Renal cortical epithelial cell (primary cell): ENCODE data around the gene DNLZ. TPM values are rescaled to one million over a fixed set of nuclear protein-coding genes. Genes with fewer than 3 reads are reported as not detected.
"Not testable (repeated sequence)": the region's sequence is repeated elsewhere in the genome, so short reads cannot be mapped to it uniquely, and the experiment has no call there.

Experiments used
- DNase-seq: peaks from one replicate; pipeline ENCODE4 v3.0.0-alpha.2; 2011; ENCODE audit warnings: low read depth
- total RNA-seq: library from RNA; depleted of rRNA; stranded (reverse); fragments of >200 nt; gene quantifications from 2 replicates; pipeline ENCODE4 v1.2.3, GENCODE V29; 2014

The DNLZ gene
- total RNA-seq, 1 donor from 2014 or later = 12.5 TPM

DNA sequence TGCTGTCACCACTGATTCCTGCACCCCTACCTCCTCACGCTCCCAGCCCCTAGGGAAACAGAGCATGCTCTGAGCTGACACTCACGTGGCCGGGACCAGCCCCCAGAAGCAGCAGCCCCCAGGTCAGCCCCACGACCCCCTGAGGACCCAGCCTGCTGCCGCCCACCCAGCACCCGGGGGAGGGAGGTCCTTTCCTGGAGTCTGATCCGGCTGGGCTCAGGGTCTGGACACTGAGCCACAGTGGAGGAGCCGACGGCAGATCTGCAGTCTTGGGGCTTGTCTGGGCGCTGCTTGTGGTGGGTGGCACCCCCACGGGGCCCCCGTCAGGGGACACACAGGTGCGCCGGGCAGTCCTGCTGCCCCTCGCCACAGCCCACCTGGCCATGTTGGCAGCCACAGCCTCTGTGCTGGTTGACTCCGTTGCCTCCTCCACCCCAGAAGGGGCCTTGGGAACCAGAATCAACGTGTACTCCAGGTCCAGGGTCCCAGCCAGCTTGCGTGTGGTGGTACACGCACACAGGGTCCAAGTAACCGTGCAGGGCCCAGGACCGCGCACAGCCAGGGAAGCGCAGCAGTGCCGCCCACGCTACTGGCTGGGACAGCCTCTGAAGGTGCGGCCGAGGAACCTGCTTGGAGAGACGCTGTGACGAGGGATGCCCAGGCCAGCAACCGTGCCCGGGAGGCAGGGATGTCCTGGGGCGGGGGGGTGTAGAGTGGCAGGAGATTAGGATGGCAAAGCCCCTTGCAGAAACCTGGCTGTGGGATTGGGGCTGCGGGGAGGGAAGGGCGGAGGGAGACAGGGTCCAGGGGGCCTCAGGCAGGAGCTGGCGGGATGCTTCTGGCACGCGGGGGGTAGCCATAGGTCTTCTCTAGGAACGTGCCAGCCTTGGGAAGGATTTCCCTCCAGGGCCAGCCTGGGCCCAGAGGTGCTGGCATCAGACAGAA is 3.5 kb downstream of the DNLZ start:
- no peak for DNase-seq

DNA sequence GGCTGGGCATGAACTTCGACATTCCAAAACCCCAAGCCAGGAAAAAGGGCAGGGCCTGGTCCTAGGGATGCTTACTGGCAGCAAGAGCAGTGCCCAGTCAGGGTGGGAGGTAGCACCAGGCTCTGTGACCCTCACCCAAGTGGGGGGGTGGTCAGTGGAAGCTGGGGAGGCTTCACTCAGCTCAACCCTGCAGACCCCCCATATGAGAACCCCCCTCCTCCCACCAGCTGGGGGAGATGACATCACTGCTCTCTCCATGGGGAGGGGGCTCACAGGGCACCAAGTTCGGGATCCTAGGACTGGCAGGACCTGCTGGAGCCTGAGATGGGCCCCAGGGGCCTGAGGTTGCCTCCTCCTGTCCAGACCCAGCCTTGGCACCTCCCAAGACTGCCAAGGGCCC is 4.7 kb downstream of the DNLZ start:
- no peak for DNase-seq

- no peak for DNase-seq
Observed at GRCh38 chr9:136358016-136358415, 5.5 kb downstream of the DNLZ start.

DNA sequence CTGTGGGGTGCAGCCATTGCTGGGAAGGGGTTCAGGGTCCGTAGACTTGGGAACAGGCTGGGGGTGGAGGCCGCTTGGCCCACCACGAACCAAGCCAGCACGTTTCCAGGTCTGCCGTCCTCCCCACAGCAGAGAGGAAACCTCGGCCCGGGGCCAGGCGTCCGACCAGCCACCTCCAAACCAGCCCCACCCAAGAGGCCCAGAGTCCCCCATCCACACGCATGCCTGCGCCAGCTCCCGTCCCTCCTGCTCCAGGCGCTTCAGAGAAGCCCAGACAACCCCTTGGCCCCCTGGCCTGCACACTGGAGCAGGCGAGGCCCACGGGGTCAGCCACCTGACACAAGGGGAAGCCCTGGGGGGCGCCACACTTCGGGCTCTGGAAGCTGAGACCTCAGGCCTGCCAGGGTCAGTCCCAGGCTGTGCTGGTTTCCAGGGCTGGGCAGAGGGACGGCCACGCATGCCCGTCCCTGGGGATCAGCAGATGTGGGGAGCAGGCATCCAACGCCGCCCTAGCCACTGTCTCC is 6.3 kb downstream of the DNLZ start:
- DNase-seq = no peak

DNA sequence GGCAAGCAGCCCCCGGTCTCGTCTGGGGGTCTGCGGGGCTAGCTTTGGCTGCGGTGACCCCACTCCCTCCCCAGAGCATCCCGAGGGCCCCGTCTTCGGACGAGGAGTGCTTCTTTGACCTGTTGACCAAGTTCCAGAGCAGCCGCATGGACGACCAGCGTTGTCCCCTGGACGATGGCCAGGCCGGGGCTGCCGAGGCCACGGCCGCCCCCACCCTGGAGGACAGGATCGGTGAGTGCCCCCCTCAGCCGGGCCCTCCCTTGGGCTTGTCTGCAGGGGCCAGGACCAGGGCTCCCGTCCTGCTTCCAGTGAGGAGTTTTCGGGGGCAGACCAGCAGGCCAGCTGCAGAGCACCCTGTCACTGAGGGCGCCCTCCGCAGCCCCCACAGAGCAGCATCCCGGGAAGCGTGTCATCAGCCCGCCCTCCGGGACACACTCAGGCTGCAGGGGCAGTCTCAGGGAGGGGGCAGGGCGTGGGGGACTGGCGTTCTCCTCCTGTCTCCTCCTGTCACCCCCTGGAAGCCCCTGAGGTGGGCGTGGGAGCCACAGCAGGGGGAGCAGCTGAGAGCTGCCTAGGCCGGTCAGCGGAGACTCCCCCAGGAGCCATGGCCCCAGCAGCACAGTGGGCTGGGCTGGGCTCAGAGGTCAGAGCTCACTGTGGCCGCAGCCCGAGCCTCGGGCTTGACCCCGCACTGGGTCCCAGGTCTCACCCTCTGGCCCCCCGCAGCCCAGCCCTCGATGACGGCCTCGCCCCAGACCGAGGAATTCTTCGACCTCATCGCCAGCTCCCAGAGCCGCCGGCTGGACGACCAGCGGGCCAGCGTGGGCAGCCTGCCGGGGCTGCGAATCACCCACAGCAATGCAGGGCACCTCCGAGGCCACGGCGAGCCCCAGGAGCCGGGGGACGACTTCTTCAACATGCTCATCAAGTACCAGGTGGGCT is 7.7 kb downstream of the DNLZ start:
- no peak for DNase-seq

- DNase-seq = peak; percentile 8
Observed at GRCh38 chr9:136354592-136355085, 8.9 kb downstream of the DNLZ start.

GRCh38 chr9:136353757-136354488 is 9.6 kb downstream of the DNLZ start:
- no peak for DNase-seq

- no peak for DNase-seq
Observed at GRCh38 chr9:136353088-136353487, 10.5 kb downstream of the DNLZ start.

DNA sequence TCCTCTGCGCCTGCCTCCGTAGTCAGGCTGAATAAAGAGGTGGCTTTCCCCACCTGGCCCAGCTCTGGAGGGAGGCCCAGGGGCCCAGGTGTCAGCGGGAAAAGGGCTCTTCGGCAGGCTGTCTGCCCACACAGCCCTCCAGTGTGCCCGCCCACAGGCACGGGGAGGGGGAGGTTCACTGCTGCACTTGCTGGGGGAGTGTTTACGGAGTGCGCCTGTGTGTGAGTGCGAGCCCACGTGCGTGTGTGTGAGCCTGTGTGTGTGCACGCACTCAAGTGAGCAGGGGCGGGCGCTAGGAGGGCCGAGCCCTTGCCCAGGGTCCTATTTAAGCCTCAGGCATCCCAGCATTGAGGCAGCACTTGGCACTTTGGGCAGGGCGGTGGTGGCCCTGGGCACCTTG is 10.9 kb downstream of the DNLZ start:
- no peak for DNase-seq

DNA sequence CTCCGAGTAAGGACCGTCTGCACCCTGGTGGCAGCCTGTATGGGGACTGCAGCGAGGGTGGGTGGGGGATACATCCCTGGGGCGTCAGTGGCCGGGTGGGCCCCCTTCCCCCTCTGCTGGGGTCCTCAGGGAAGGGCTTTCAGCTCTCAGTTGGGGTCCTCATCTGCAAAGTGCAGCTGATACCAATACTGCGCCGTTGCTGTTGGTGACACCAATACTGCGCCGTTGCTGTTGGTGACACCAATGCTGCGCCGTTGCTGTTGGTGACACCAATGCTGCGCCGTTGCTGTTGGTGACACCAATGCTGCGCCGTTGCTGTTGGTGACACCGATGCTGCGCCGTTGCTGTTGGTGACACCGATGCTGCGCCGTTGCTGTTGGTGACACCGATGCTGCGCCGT is 11.7 kb downstream of the DNLZ start:
- DNase-seq = not testable (repeated sequence)

DNA sequence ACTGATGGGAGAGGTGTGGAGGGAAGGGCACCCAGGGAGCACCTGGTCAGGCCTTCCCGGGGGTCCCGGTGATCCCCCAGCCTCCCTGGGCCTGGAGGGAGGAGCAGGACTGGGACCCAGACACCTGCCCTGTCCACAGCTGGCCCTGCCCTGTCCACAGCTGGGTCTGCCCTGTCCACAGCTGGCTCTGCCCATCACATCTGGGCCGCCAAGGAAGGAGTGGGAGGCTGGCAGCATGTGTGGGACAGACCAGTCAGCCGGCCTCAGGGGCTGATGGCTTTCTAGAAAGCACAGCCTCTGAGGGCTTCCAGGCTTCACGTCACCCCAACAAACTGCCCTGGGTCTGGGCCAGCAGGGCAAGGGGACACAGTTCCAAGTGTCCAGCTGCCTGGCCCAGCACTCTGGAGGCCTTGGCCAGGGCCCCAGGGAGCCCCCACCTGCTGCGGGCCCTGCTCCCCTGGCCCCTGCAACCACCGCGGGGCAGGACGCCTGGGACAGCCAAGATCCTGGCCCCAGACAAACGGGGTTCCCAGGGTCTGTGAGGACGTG is 12.2 kb downstream of the DNLZ start:
- no peak for DNase-seq

DNA sequence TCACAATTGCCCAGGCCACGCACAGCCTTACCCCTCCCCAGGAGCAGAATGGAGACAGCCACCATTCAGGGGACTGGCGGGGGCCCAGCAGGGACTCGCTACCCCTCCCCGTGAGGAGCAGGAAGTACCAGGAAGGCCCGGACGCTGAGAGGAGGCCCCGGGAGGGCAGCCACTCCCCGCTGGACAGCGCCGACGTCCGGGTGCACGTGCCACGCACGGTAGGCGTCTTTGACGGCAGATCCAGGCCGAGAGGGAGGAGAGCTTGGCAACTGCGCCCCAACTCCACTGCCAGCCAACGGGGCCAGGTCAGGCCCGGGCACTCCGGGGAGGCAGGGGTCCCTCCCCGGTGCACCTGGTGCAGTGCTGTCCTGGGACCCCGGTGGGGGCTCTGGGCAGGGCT is 14.0 kb downstream of the DNLZ start:
- no peak for DNase-seq

DNA sequence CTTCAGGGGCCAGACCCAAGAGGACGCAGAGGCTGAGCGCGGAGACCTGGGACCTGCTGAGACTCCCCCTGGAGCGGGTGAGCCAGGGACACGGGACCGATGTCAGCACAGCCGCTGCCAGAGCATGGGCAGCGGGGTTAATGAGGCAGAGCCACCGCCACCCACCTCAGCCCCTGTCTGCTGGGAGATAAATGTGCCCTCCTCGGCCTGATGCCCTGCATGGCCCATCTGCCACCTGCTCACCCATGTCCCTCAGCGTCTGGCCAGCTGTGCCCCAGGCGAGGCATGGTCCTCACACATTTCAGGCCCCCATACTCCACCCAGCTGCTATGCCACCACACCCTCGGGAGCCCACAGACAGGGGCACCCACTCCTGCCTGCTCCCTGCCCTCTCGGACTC is 14.9 kb downstream of the DNLZ start:
- no peak for DNase-seq

DNA sequence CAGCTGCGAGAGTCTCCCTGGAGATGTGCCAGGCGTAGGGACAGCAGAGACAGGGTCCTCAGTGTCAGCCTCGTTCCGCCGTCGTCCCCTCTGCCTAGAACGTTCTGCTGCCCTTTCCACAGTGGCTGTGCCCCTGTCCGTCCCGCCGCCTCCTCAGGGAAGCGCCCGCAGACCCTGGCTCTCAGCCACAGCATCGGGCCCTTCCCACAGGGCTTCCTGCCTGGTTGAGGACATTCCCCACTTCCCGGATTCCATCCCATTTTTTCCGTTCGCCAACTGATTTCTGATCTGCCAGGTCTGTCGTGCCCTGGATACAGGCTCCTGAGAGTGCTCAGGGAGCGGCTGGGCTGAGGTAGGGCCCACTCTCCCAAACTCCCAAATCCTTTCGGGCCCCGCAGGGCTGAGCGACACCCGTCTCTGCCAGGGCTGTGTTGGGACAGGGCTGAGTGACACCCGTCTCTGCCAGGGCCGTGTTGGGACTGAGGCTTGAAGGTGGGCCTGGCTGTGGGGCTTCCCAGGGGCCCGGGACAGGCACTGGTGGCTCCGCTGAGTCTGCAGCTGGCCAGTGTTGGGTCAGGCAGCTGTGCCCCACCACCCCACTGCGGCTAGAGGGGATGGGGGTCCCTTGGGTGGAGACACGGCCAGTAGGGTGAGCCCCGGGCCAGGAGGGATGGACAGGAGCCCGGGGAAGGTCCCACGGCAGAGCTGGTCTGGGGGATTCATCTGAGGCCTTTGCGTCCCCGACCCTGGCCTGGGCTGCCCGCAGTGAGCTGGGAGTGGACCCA is 15.9 kb downstream of the DNLZ start:
- DNase-seq = no peak

DNA sequence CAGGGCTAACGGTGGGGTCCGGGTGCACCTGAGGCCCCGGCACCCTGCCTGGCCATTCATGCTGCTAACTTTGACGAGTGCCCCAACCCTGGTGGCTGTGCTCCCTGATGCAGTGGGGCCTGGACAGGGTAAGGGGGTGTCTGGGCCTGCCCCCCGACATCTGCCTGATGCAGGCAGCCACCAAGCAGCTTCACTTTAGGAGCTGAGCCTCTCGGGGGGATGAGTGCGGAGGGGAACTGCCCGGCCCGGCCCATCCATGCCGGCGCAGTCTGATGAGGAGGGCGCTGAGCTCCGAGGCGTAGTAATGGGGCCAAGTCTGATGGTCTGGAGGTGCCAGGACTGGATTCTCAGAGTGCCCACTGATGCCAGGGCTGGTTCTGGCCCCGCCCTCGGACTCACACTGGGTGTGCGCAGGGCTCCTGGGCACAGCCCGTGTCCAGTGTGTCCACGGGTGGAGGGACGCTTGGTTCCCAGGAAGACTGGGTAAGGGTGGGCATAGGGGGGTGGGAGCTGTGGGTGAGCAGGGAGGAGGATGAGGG is 16.5 kb downstream of the DNLZ start:
- no peak for DNase-seq

DNA sequence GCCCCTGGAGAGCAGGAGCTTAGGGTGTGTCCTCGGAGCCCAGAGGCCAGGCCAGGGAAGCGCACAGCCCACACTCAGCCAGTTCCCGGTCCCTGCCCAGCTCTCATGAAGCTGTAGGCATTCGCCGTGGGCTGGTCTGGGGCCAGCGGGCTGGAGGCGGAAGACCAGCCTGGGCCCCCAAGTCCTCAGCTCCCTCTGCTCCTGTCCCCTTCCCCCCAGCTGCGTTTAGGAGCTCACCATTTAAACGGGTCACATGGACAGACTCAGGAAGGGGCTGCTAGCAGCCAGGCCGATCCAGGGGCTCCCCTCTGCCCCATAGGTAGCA is 17.4 kb downstream of the DNLZ start:
- no peak for DNase-seq

DNA sequence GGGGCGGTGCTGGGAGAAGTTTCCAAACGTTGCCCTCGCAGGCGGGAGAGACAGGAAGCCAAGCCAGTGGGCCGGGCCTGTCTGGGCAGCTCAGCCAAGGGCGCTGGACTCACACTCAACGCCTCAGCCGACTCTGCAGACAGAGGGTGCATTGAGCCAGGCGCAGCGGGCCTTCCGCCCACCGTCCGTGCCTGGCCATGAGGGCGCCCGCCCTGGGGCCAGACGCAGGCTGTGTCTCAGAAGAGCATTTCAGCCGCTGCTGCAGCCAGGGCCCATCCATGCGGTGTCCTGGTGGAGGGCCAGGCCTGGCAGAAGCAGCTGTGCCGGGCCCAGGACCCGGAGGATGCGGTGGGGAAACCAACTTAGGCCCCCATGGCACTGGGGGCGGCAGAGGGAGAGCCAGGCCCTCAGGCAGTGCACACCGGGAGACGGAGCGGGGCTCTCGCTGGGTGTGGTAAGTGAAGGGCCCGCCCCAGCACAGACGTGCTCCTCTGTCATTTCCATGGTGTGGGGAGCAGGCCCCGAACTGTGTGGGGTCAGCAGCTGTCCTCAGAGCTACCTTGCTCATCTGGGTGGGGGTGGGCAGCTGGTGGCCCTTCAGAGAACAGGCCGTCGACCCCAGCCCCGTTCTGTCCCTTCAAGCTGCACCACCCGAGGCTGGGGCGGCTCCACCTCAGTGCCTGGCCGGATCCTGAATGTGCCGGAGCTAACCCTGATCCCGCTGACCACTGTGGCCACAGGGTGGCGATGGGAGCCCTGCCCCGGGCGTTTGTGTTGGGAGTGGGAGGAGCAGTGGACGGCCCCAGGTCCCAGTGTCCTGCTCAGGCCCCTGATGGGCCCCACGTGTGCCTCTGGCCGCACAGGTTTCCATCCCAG is 18.0 kb downstream of the DNLZ start:
- DNase-seq = peak; percentile 27

- DNase-seq = no peak
Observed at GRCh38 chr9:136344544-136345280, 18.8 kb downstream of the DNLZ start.

DNA sequence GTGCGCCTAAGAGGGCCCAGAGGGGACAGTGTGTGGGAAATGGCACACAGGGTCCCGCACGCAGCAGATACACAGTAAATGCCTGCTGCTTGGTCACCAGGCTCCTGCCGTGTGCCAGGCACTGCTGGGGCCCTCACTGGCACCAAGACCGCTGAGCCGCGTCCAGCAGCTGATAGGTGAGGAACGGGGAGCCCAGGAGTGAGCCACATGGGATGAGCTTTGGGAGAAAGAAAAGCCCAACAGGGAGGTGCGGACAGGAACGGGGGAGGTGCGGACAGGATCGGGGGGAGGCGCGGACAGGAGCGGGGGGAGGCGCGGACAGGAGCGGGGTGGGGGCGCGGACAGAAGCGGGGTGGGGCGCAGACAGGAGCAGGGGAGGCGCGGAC is 19.7 kb downstream of the DNLZ start:
- DNase-seq = no peak
